Activated naive CD8-positive, alpha-beta T cell (primary cell): ENCODE measurements around the gene PRR36.

Experiments
- H3K27ac Mint-ChIP-seq: one replicate; pipeline ENCODE4 v1.8.0; 2021; ENCODE audit warnings: mixed read lengths
- H3K27me3 Mint-ChIP-seq: one replicate; pipeline ENCODE4 v1.8.0; 2021; ENCODE audit warnings: mixed read lengths
- H3K36me3 Mint-ChIP-seq: one replicate; pipeline ENCODE4 v1.8.0; 2021; ENCODE audit warnings: mixed read lengths
- H3K4me1 Mint-ChIP-seq: one replicate; pipeline ENCODE4 v1.8.0; 2021; ENCODE audit warnings: low read depth, mixed read lengths
- H3K4me3 Mint-ChIP-seq: one replicate; pipeline ENCODE4 v1.8.0; 2021; ENCODE audit warnings: mild to moderate bottlenecking, mixed read lengths
- H3K9me3 Mint-ChIP-seq: one replicate; pipeline ENCODE4 v1.8.0; 2021; ENCODE audit warnings: low read depth, mixed read lengths

The PRR36 gene

DNA sequence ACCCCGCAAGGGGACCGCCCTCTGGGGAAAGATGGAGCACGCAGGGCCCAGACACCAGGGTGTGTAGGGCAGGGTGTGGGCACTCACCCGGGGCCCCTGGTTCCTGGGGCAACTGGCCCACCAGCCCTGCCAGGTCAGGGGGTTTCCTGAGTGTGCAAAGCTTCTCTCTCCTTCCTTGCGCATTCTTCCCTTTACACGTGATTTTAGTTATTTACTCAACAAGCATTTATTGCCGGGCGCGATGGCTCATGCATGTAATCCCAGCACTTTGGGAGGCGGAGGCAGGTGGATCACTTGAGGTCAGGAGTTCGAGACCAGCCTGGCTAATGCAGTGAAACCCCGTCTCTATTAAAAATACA lies 20.4 kb downstream of the PRR36 start:
- peaks cover 3% of the 10 kb centered on the region for H3K4me1 Mint-ChIP-seq
- H3K4me3 Mint-ChIP-seq: no peak overlapping the region

GRCh38 chr19:7852851-7853769 lies 21.1 kb downstream of the PRR36 start:
- Mint-ChIP-seq H3K36me3 (no peaks in the 10 kb centered on the region), H3K4me3 (no peak overlapping the region), H3K27me3 (no peaks in the 10 kb centered on the region), H3K9me3 (no peaks in the 10 kb centered on the region), H3K27ac (no peak overlapping the region), H3K4me1 (peaks cover 3% of the 10 kb centered on the region)

More for the DNA sequence above, 20.4 kb downstream of the PRR36 start:
- Mint-ChIP-seq H3K36me3 (no peaks in the 10 kb centered on the region), H3K27me3 (no peaks in the 10 kb centered on the region), H3K9me3 (no peaks in the 10 kb centered on the region), H3K27ac (no peak overlapping the region)

GRCh38 chr19:7851623-7852500 lies 22.3 kb downstream of the PRR36 start:
- no peaks in the 10 kb centered on the region for H3K36me3 Mint-ChIP-seq

GRCh38 chr19:7850945-7851622 lies 23.1 kb downstream of the PRR36 start:
- Mint-ChIP-seq H3K4me3 (no peak overlapping the region), H3K27ac (no peak overlapping the region), H3K4me1 (peaks cover 3% of the 10 kb centered on the region), H3K36me3 (no peaks in the 10 kb centered on the region), H3K27me3 (no peaks in the 10 kb centered on the region), H3K9me3 (no peaks in the 10 kb centered on the region)

More at GRCh38 chr19:7851623-7852500, 22.3 kb downstream of the PRR36 start:
- peaks cover 3% of the 10 kb centered on the region for H3K4me1 Mint-ChIP-seq
- no peaks in the 10 kb centered on the region for H3K9me3 Mint-ChIP-seq
- no peak overlapping the region for H3K27ac Mint-ChIP-seq
- no peaks in the 10 kb centered on the region for H3K27me3 Mint-ChIP-seq
- H3K4me3 Mint-ChIP-seq: no peak overlapping the region

GRCh38 chr19:7850000-7850813 lies 24.0 kb downstream of the PRR36 start:
- peaks cover 3% of the 10 kb centered on the region for H3K4me1 Mint-ChIP-seq
- no peaks in the 10 kb centered on the region for H3K27me3 Mint-ChIP-seq
- H3K36me3 Mint-ChIP-seq: no peaks in the 10 kb centered on the region
- H3K27ac Mint-ChIP-seq: no peak overlapping the region
- H3K4me3 Mint-ChIP-seq: no peak overlapping the region
- H3K9me3 Mint-ChIP-seq: no peaks in the 10 kb centered on the region

GRCh38 chr19:7849631-7849999 lies 24.6 kb downstream of the PRR36 start:
- Mint-ChIP-seq H3K36me3 (no peaks in the 10 kb centered on the region), H3K9me3 (no peaks in the 10 kb centered on the region), H3K27me3 (no peaks in the 10 kb centered on the region), H3K27ac (no peak overlapping the region), H3K4me1 (peaks cover 3% of the 10 kb centered on the region), H3K4me3 (no peak overlapping the region)

GRCh38 chr19:7848779-7849457 lies 25.3 kb downstream of the PRR36 start:
- Mint-ChIP-seq H3K4me1 (peaks cover 3% of the 10 kb centered on the region), H3K27me3 (no peaks in the 10 kb centered on the region), H3K27ac (no peak overlapping the region), H3K36me3 (no peaks in the 10 kb centered on the region), H3K9me3 (no peaks in the 10 kb centered on the region), H3K4me3 (no peak overlapping the region)

GRCh38 chr19:7847664-7848063 lies 26.5 kb downstream of the PRR36 start:
- Mint-ChIP-seq H3K4me1 (no peaks in the 10 kb centered on the region), H3K27ac (no peak overlapping the region), H3K9me3 (no peaks in the 10 kb centered on the region), H3K36me3 (no peaks in the 10 kb centered on the region), H3K27me3 (no peaks in the 10 kb centered on the region), H3K4me3 (no peak overlapping the region)

DNA sequence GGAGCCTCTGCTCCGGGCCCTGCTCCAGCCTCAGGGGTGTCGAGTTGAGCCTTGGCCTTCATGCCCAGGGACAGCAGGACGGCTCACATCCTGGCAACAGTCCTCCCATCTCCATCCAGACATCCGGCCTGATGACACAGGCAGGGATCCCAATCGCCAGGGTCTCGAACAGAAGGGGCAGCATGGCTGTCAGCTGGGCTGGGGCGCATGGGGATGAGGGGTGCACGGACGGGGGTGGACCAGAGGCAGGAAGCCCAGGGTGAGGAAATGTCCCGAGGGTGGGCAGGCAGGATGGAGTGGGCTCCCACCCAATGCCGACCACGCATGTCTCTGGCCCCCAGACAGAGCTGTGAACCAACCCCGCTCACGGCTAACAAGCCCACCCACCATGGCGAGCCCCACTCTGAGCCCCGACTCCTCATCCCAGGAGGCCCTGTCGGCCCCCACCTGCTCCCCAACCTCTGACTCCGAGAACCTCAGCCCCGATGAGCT lies 28.0 kb downstream of the PRR36 start:
- H3K27me3 Mint-ChIP-seq: no peaks in the 10 kb centered on the region

DNA sequence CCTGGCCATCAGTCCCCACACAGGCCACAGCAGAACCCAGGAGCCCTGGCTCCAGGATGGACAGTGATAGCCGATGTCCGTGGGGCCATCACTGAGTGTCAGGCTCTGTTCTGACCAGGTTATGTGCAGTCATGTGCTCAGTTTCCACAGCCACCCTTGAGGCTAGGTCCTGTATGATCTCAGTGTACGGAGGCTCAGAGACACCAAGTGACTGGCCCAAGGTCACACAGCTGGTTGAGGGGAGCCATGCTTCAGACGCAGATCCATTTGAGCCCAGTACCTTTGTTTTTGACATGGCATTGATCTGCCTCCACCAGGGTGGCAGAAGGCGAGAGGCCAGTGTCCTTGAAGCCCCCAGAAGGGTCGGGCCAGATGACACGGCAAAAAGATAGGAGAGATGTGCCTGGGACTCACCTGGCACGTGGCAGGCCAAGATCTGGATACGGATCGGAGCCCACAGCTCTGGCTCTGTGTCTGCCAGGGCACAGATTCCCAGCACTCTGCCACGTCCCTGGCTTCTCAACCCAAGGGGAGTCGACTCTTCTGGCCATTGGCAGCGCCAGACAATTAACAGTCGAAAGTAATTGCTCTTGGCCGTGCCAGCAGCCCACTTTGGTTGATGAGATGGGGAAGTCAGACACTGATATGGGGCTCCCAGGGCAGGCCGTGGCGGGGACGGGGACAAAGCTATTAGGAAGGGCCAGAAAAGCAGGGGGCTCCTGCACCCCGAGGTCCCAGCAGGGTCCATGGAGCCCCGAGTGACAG lies 28.6 kb downstream of the PRR36 start:
- no peaks in the 10 kb centered on the region for H3K36me3 Mint-ChIP-seq
- H3K9me3 Mint-ChIP-seq: no peaks in the 10 kb centered on the region
- no peaks in the 10 kb centered on the region for H3K4me1 Mint-ChIP-seq
- H3K27ac Mint-ChIP-seq: no peak overlapping the region
- no peaks in the 10 kb centered on the region for H3K27me3 Mint-ChIP-seq
- no peak overlapping the region for H3K4me3 Mint-ChIP-seq

More for the DNA sequence above, 28.0 kb downstream of the PRR36 start:
- H3K9me3 Mint-ChIP-seq: no peaks in the 10 kb centered on the region
- H3K4me1 Mint-ChIP-seq: no peaks in the 10 kb centered on the region
- no peaks in the 10 kb centered on the region for H3K36me3 Mint-ChIP-seq
- no peak overlapping the region for H3K4me3 Mint-ChIP-seq
- H3K27ac Mint-ChIP-seq: no peak overlapping the region

GRCh38 chr19:7844951-7845350 lies 29.2 kb downstream of the PRR36 start:
- Mint-ChIP-seq H3K4me3 (no peak overlapping the region), H3K4me1 (no peaks in the 10 kb centered on the region), H3K27ac (no peak overlapping the region), H3K27me3 (no peaks in the 10 kb centered on the region), H3K36me3 (no peaks in the 10 kb centered on the region), H3K9me3 (no peaks in the 10 kb centered on the region)

DNA sequence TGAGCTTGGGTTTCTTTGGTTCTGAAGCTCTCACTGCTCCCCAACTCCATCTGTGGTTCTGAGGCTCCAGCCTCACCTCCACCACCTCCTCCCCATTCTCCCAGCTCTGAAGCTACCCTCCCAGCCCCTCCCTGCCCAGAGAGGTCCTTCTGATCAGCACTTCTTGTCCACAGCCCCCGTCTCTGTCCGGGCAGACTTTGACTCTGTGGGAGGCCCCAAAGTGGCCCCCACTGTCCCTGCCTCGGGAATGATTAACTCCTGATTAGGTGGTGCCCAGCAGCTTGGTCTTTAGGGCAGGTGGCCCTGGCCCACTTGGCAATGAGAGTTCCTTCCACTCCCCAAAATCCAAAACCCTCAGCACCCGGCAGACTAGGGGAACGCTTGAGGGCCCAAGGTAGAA lies 29.8 kb downstream of the PRR36 start:
- Mint-ChIP-seq H3K27me3 (no peaks in the 10 kb centered on the region), H3K4me1 (no peaks in the 10 kb centered on the region), H3K4me3 (no peak overlapping the region), H3K36me3 (no peaks in the 10 kb centered on the region), H3K9me3 (no peaks in the 10 kb centered on the region), H3K27ac (no peak overlapping the region)

- Mint-ChIP-seq H3K27ac (no peak overlapping the region), H3K27me3 (no peaks in the 10 kb centered on the region), H3K4me1 (no peaks in the 10 kb centered on the region), H3K36me3 (no peaks in the 10 kb centered on the region), H3K9me3 (no peaks in the 10 kb centered on the region), H3K4me3 (no peak overlapping the region)
Observed at GRCh38 chr19:7843521-7843920, 30.7 kb downstream of the PRR36 start.
